Measurements from ENCODE around the gene KSR1. TPM values are rescaled to one million over a fixed set of nuclear protein-coding genes. Genes with fewer than 3 reads are reported as not detected.

The KSR1 gene
- total and polyA plus RNA-seq, 10 of the 15 experiments (the other 5 are each of a cell fraction or from before 2014, with no cell fraction given) = 0.97 to 66.6 (median 22.9) TPM

- TF ChIP-seq, protein P1, sequence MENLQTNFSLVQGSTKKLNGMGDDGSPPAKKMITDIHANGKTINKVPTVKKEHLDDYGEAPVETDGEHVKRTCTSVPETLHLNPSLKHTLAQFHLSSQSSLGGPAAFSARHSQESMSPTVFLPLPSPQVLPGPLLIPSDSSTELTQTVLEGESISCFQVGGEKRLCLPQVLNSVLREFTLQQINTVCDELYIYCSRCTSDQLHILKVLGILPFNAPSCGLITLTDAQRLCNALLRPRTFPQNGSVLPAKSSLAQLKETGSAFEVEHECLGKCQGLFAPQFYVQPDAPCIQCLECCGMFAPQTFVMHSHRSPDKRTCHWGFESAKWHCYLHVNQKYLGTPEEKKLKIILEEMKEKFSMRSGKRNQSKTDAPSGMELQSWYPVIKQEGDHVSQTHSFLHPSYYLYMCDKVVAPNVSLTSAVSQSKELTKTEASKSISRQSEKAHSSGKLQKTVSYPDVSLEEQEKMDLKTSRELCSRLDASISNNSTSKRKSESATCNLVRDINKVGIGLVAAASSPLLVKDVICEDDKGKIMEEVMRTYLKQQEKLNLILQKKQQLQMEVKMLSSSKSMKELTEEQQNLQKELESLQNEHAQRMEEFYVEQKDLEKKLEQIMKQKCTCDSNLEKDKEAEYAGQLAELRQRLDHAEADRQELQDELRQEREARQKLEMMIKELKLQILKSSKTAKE (IDR thresholded peaks at IDR 0.05; ENCODE audit: low read depth, poor library complexity, severe bottlenecking) = peak; percentile 77
- TF ChIP-seq IKZF1 (conservative IDR thresholded peaks at IDR 0.05) = peak; percentile 92
- TF ChIP-seq, protein P2, sequence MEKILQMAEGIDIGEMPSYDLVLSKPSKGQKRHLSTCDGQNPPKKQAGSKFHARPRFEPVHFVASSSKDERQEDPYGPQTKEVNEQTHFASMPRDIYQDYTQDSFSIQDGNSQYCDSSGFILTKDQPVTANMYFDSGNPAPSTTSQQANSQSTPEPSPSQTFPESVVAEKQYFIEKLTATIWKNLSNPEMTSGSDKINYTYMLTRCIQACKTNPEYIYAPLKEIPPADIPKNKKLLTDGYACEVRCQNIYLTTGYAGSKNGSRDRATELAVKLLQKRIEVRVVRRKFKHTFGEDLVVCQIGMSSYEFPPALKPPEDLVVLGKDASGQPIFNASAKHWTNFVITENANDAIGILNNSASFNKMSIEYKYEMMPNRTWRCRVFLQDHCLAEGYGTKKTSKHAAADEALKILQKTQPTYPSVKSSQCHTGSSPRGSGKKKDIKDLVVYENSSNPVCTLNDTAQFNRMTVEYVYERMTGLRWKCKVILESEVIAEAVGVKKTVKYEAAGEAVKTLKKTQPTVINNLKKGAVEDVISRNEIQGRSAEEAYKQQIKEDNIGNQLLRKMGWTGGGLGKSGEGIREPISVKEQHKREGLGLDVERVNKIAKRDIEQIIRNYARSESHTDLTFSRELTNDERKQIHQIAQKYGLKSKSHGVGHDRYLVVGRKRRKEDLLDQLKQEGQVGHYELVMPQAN (conservative IDR thresholded peaks at IDR 0.05) = 0 out of 2 replicates have a peak, but pooled peaks have one; percentile 49
- TF ChIP-seq POLR2A (IDR thresholded peaks at IDR 0.05; ENCODE audit: low read depth, low read length) = peak; percentile 47; the same call in 1 of the 2 replicates
- TF ChIP-seq ZNF24 (IDR thresholded peaks at IDR 0.05) = peak; percentile 20; the same call in 1 of the 2 replicates
- TF ChIP-seq TCF12 (IDR thresholded peaks at IDR 0.05; ENCODE audit: low read depth, low read length) = peak; percentile 46; the same call in 1 of the 2 replicates
- peak; percentile 47; the same call in 1 of the 2 replicates for TF ChIP-seq PML (IDR thresholded peaks at IDR 0.05; ENCODE audit: low read length)
- no peak for TF ChIP-seq HDAC2 (IDR thresholded peaks at IDR 0.05)
- peak; percentile 91 to 94 for TF ChIP-seq IKZF2 (IDR thresholded peaks at IDR 0.05)
- peak; percentile 55; the same call in 1 of the 2 replicates for TF ChIP-seq BACH1 (IDR thresholded peaks at IDR 0.05; ENCODE audit: borderline replicate concordance)
- TF ChIP-seq, protein P3, sequence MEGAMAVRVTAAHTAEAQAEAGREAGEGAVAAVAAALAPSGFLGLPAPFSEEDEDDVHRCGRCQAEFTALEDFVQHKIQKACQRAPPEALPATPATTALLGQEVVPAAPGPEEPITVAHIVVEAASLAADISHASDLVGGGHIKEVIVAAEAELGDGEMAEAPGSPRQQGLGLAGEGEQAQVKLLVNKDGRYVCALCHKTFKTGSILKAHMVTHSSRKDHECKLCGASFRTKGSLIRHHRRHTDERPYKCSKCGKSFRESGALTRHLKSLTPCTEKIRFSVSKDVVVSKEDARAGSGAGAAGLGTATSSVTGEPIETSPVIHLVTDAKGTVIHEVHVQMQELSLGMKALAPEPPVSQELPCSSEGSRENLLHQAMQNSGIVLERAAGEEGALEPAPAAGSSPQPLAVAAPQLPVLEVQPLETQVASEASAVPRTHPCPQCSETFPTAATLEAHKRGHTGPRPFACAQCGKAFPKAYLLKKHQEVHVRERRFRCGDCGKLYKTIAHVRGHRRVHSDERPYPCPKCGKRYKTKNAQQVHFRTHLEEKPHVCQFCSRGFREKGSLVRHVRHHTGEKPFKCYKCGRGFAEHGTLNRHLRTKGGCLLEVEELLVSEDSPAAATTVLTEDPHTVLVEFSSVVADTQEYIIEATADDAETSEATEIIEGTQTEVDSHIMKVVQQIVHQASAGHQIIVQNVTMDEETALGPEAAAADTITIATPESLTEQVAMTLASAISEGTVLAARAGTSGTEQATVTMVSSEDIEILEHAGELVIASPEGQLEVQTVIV (IDR thresholded peaks at IDR 0.05; ENCODE audit: borderline replicate concordance, partially characterized antibody) = peak; percentile 92
- peak; percentile 93 for TF ChIP-seq YY1 (IDR thresholded peaks at IDR 0.05; ENCODE audit: low read depth, low read length)
- TF ChIP-seq ZSCAN29 (IDR thresholded peaks at IDR 0.05) = 0 out of 2 replicates have a peak, but pooled peaks have one; percentile 31
- TF ChIP-seq ZNF622 (IDR thresholded peaks at IDR 0.05) = no peak
- peak; percentile 26 to 90; a peak in 3 of 4 replicates for TF ChIP-seq EP300 (IDR thresholded peaks at IDR 0.05; ENCODE audit: borderline replicate concordance in 1 of 2, control insufficient read depth in 1 of 2, low read depth in 2 of 2, low read length in 2 of 2)
- no peak for TF ChIP-seq NFXL1 (IDR thresholded peaks at IDR 0.05; ENCODE audit: borderline replicate concordance)
- no peak for TF ChIP-seq SUPT20H (IDR thresholded peaks at IDR 0.05; ENCODE audit: borderline replicate concordance, control insufficient read depth, low read depth, low read length)
- TF ChIP-seq, protein P4, sequence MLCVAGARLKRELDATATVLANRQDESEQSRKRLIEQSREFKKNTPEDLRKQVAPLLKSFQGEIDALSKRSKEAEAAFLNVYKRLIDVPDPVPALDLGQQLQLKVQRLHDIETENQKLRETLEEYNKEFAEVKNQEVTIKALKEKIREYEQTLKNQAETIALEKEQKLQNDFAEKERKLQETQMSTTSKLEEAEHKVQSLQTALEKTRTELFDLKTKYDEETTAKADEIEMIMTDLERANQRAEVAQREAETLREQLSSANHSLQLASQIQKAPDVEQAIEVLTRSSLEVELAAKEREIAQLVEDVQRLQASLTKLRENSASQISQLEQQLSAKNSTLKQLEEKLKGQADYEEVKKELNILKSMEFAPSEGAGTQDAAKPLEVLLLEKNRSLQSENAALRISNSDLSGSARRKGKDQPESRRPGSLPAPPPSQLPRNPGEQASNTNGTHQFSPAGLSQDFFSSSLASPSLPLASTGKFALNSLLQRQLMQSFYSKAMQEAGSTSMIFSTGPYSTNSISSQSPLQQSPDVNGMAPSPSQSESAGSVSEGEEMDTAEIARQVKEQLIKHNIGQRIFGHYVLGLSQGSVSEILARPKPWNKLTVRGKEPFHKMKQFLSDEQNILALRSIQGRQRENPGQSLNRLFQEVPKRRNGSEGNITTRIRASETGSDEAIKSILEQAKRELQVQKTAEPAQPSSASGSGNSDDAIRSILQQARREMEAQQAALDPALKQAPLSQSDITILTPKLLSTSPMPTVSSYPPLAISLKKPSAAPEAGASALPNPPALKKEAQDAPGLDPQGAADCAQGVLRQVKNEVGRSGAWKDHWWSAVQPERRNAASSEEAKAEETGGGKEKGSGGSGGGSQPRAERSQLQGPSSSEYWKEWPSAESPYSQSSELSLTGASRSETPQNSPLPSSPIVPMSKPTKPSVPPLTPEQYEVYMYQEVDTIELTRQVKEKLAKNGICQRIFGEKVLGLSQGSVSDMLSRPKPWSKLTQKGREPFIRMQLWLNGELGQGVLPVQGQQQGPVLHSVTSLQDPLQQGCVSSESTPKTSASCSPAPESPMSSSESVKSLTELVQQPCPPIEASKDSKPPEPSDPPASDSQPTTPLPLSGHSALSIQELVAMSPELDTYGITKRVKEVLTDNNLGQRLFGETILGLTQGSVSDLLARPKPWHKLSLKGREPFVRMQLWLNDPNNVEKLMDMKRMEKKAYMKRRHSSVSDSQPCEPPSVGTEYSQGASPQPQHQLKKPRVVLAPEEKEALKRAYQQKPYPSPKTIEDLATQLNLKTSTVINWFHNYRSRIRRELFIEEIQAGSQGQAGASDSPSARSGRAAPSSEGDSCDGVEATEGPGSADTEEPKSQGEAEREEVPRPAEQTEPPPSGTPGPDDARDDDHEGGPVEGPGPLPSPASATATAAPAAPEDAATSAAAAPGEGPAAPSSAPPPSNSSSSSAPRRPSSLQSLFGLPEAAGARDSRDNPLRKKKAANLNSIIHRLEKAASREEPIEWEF (IDR thresholded peaks at IDR 0.05; ENCODE audit: insufficient replicate concordance, low read depth, low read length) = peak; percentile 10
Measured at GRCh38 chr17:27466743-27467375, 10.6 kb downstream of the KSR1 start (continued).

Measured in GM12878 (cell line).